Mesenteric fat pad (tissue), 1 donor: Measurements from ENCODE around the gene ALG1. TPM values are rescaled to one million over a fixed set of nuclear protein-coding genes. Genes with fewer than 3 reads are reported as not detected.
"Not testable (repeated sequence)": the region's sequence is repeated elsewhere in the genome, so short reads cannot be mapped to it uniquely, and the experiment has no call there.

Source experiments
- DNase-seq: peaks from one replicate; pipeline ENCODE4 v3.0.0-alpha.2; 2020; ENCODE audit warnings: low spot score
- total RNA-seq: library from RNA; stranded (reverse); fragmentation: NEBNext Ultra II Directional; extraction: Animal tissue kit (Norgen Biotek cat#: 25700); gene quantifications from one replicate; pipeline ENCODE4 v1.2.1, GENCODE V29; 2021
- donor health status: DM: yes; HTN: yes; CAD: no.

Gene ALG1
- total RNA-seq, 1 donor from 2014 or later = 20.4 TPM

DNA sequence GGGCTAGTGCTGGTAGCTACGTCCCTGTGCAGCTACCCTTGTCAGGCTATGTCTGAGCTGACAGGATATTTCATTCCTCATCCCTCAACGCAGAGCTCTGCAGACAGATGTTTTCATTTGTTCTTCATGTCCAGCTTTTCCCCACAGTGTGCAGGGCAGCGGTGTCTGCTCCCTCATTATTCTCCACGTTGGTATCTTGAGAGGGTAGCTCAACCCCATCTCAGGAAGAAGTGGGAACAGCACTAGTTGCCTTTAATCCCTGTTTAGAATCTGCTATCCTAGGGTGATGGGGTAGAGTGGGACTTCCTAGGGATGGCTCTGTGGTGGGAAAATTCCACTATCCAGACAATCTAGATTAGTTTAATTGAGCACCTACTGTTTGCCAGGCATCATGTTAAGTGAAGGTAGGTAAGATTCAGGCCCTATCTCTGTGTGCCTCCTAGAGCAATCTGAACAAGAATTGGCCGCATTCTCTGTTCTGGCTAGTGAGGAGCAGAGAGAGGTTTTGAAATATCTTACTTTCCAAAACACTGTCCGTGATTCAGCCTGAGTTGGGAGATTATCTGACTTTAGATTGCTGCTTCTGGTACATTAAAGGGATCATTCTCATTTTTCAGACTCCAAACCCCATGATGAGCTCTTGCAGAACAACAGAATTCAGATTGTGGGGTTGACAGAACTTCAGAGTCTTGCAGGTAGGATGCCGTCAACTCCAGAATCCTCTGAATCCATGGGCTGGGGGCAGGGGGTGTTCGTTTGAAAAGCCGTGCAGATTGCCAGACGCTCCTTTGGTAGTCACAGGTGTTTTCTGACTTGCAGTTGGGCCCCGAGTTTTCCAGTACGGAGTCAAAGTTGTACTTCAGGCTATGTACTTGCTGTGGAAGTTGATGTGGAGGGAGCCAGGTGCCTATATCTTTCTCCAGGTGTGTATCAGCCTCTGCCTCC lies 963 bp downstream of the ALG1 start:
- DNase-seq = no peak

DNA sequence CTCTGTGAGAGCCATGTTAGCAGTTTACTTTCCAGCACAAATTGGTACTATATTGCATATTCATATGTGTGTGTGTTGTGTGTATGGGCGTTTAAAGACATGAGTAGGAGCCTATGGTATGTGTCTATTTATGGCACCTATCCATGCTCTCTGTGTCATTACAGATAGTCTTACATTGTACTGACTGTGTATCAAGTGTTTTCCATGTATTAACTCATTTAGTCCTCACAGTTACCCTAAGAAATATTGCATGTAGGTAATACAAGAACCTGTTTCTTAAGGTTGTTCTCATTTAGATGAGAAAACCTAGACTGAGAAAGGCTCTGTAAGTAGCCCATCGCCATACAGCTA lies 1.6 kb downstream of the ALG1 start:
- DNase-seq = no peak

GRCh38 chr16:5073771-5074170 lies 2.1 kb downstream of the ALG1 start:
- not testable (repeated sequence) for DNase-seq

- DNase-seq = no peak
Measured at GRCh38 chr16:5075637-5076036, 4.0 kb downstream of the ALG1 start.

- no peak for DNase-seq
Measured at GRCh38 chr16:5077304-5077703, 5.7 kb downstream of the ALG1 start.

DNA sequence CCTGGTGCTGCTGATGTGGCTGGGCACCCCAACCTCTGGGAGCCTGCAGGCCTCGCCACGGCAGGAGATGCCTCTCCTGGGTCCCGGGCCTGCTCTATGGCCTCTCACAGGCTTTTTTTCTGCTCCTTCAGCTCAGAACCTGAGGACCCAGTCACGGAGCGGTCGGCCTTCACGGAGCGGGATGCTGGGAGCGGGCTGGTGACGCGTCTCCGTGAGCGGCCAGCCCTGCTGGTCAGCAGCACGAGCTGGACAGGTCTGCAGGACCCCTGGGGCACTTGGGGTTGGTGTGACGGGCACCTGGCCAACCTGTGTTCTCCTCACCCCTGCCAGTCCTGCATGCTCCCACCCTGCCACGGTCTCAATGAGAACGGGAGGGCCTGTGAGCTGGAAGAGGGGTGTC lies 7.0 kb downstream of the ALG1 start:
- DNase-seq = no peak

GRCh38 chr16:5080461-5080860 lies 8.8 kb downstream of the ALG1 start:
- not testable (repeated sequence) for DNase-seq

- not testable (repeated sequence) for DNase-seq
Measured at GRCh38 chr16:5080996-5081395, 9.4 kb downstream of the ALG1 start.

DNA sequence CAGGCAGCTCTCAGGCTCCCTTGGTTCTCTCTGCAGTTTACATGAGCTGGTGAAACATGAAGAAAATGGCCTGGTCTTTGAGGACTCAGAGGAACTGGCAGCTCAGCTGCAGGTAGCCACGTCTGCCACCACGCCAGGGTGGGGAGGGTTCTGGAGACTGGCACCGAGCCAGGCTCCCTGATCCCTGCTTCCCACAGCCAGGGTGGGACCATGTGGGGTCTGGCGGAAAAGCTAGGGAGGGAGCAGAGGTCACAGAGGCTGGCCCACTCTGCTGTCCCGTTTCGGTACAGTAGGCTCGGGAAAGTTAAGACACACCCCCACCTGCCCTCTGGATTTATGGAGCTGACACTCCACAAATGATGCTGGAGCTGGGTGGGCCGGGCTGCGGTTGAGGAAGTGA lies 12.0 kb downstream of the ALG1 start:
- DNase-seq = not testable (repeated sequence)

DNA sequence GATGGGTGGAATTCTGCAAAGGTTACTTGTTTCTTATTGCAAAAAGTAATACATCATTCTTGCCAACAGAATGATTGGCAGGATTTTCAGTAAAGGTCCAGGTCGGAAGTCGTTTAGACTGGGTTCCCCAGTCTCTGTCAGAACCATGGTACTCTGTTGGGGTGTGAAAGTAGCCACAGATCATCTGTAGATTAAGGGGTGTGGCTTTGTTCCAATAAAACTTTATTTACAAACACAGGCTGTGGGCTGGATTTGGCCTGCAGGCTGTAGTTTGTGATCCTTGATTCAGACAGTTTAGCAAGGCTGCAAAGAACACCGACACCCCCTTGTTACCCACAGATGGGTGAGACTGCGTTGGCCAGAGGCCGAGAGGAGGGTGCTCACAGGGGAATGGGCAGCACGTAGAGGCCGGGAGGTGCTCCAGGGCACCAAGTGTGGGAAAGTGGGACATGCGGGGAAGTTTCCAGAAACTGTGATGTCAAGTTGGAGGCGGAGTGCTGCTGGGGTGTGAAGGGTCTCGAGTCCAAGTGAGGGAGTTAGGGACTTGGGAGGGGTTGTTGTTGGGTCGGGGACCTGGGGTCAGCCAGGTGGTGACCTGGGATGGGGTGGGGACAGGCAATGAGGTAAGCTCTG lies 12.6 kb downstream of the ALG1 start:
- not testable (repeated sequence) for DNase-seq

GRCh38 chr16:5084802-5085201 lies 13.2 kb downstream of the ALG1 start:
- not testable (repeated sequence) for DNase-seq

DNA sequence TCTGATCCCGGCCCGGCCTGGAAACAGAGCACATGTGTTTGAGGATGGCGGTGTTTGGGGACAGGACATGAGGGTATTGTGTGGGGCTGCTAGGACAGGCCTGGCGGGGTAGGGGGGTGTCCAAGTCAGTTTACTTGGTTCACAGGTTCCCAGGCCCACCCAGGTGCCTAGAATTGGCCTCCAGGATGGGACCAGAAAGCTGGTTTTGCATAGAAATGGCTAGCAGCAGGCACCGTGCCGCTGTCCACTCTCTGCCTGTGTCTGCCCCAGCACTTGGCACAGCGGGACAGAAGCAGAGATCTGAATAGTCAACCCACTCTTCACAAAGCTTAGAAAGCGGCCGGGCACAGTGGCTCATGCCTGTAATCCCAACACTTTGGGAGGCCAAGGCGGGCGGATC lies 14.1 kb downstream of the ALG1 start:
- not testable (repeated sequence) for DNase-seq

- DNase-seq = not testable (repeated sequence)
Measured at GRCh38 chr16:5088086-5088790, 16.6 kb downstream of the ALG1 start.

GRCh38 chr16:5088936-5089335 lies 17.3 kb downstream of the ALG1 start:
- DNase-seq = not testable (repeated sequence)

GRCh38 chr16:5089911-5090555 lies 18.4 kb downstream of the ALG1 start:
- DNase-seq = not testable (repeated sequence)

DNA sequence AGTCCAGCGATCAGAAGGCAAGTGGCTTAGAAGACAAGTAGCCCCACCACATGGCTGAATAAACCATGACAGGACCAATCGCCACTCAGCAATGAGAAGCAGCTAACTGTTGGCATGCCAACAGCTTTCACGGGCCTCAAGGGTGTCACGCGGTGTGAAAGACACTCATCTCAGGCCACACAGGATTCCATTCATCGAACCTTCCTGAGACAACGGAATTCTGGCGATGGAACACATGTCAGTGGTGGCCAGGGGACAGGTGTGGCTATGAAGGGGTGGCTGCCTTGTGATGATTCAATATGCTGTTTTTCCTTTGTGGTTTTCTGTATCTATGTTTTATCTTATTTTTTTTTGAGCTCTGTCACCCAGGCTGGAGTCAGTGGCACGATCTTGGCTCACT lies 18.9 kb downstream of the ALG1 start:
- DNase-seq = not testable (repeated sequence)

GRCh38 chr16:5093081-5093480 lies 21.4 kb downstream of the ALG1 start:
- not testable (repeated sequence) for DNase-seq

DNA sequence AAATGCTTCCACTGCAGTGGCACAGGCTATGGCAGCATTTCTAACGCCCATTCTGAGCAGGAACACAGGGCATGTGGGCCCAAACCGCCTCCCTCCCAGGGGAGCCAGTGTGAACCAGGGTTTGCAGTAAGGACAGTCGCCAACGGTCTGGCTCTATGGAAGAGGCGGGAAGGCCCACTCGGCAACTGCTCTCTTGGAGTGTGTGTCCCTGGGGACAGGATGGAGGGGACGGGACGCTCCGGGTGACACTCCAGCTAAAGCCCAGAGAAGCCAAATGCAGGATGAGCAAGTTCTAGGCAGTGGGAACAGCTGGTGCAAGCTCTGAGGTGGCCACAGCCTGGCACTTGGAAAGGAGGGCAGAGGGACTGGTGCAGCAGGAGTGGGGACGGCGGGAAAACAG lies 22.1 kb downstream of the ALG1 start:
- not testable (repeated sequence) for DNase-seq

- DNase-seq = not testable (repeated sequence)
Measured at GRCh38 chr16:5095145-5095830, 23.6 kb downstream of the ALG1 start.

GRCh38 chr16:5096437-5097060 lies 24.9 kb downstream of the ALG1 start:
- DNase-seq = not testable (repeated sequence)
